GM18502 (cell line): ENCODE measurements around the gene TMCC2.
A peak's percentile ranks its signal among the peaks of the same experiment; 100 is the strongest.
"Not testable (repeated sequence)": the region's sequence is repeated elsewhere in the genome, so short reads cannot be mapped to it uniquely, and the experiment has no call there.

Experiments used
- ATAC-seq: cut with Tn5 transposase; IDR thresholded peaks from one replicate; pipeline ENCODE4 v1.9.1; 2021; ENCODE audit warnings: mild to moderate bottlenecking; ENCODE audit not compliant: unreplicated experiment, poor library complexity

Gene TMCC2

GRCh38 chr1:205297546-205298177 is 69.9 kb downstream of the TMCC2 start:
- ATAC-seq = not testable (repeated sequence)

GRCh38 chr1:205298191-205298994 is 70.6 kb downstream of the TMCC2 start:
- ATAC-seq = no peak

GRCh38 chr1:205300149-205300548 is 72.4 kb downstream of the TMCC2 start:
- no peak for ATAC-seq

GRCh38 chr1:205301205-205301821 is 73.6 kb downstream of the TMCC2 start:
- no peak for ATAC-seq

- ATAC-seq = no peak
These were observed 74.3 kb downstream of the TMCC2 start for GRCh38 chr1:205301842-205302588.

- ATAC-seq = no peak
These were observed 75.6 kb downstream of the TMCC2 start for GRCh38 chr1:205303247-205303888.

- no peak for ATAC-seq
These were observed 76.4 kb downstream of the TMCC2 start for GRCh38 chr1:205304046-205304694.

GRCh38 chr1:205304695-205305070 is 76.9 kb downstream of the TMCC2 start:
- no peak for ATAC-seq

- ATAC-seq = no peak
These were observed 79.3 kb downstream of the TMCC2 start for GRCh38 chr1:205306929-205307566.

- ATAC-seq = no peak
These were observed 82.0 kb downstream of the TMCC2 start for GRCh38 chr1:205309741-205310140.

- no peak for ATAC-seq
These were observed 83.4 kb downstream of the TMCC2 start for GRCh38 chr1:205310976-205311704.

GRCh38 chr1:205312866-205313562 is 85.3 kb downstream of the TMCC2 start:
- ATAC-seq = no peak

GRCh38 chr1:205313563-205314308 is 86.0 kb downstream of the TMCC2 start:
- ATAC-seq = peak; percentile 67

GRCh38 chr1:205315008-205315618 is 87.4 kb downstream of the TMCC2 start:
- ATAC-seq = no peak

GRCh38 chr1:205316161-205316566 is 88.4 kb downstream of the TMCC2 start:
- no peak for ATAC-seq

- ATAC-seq = no peak
These were observed 89.7 kb downstream of the TMCC2 start for GRCh38 chr1:205317311-205317917.
